MCF 10A (cell line): Measurements from ENCODE around the gene CD83. TPM values are rescaled to one million over a fixed set of nuclear protein-coding genes. Genes with fewer than 3 reads are reported as not detected.
"Not testable (repeated sequence)": the region's sequence is repeated elsewhere in the genome, so short reads cannot be mapped to it uniquely, and the experiment has no call there.

Experiments
- BruUV-seq: library from RNA; stranded (reverse); fragments of 400-500 nt; replicated peaks from 2 replicates; lab custom pipeline; 2021; lab: Mats Ljungman, UMichigan
- CTCF ChIA-PET: fragments of 300-600 bp; sonication (Branson Sonifier 250); formaldehyde crosslinking; extraction: SDS; loops from one replicate; lab custom pipeline; 2021; ENCODE audit warnings: antibody characterized with exemption, inconsistent platforms; lab: Yijun Ruan, JAX
- POLR2A ChIA-PET: fragments of 300-600, 350-650 bp; sonication (Branson Sonifier 250); formaldehyde crosslinking; extraction: SDS; loops from one replicate; lab custom pipeline; 2020; ENCODE audit warnings: antibody characterized with exemption, inconsistent platforms; lab: Yijun Ruan, JAX
- DNase-seq: peaks from one replicate; pipeline ENCODE4 v3.0.0-alpha.2; 2018; ENCODE audit not compliant: unreplicated experiment
- H3K27ac Mint-ChIP-seq: one replicate; pipeline ENCODE4 v1.8.0; 2022; ENCODE audit warnings: mild to moderate bottlenecking, low read depth, mixed read lengths; ENCODE audit not compliant: unreplicated experiment
- H3K27me3 Mint-ChIP-seq: one replicate; pipeline ENCODE4 v1.8.0; 2022; ENCODE audit warnings: mixed read lengths; ENCODE audit not compliant: insufficient read depth, unreplicated experiment
- H3K36me3 Mint-ChIP-seq: one replicate; pipeline ENCODE4 v1.8.0; 2022; ENCODE audit warnings: mild to moderate bottlenecking, moderate library complexity, mixed read lengths; ENCODE audit not compliant: insufficient read depth, unreplicated experiment
- H3K4me1 Mint-ChIP-seq: one replicate; pipeline ENCODE4 v1.8.0; 2022; ENCODE audit warnings: mixed read lengths; ENCODE audit not compliant: insufficient read depth, unreplicated experiment
- H3K4me3 Mint-ChIP-seq: one replicate; pipeline ENCODE4 v1.8.0; 2022; ENCODE audit warnings: mild to moderate bottlenecking, moderate library complexity, mixed read lengths; ENCODE audit not compliant: unreplicated experiment
- H3K9me3 Mint-ChIP-seq: one replicate; pipeline ENCODE4 v1.8.0; 2022; ENCODE audit warnings: mixed read lengths; ENCODE audit not compliant: unreplicated experiment
- intact Hi-C: fragments of 100-400 bp; cut with micrococcal nuclease; formaldehyde crosslinking; loops from 2 replicates; pipeline ENCODE4 v1.14.1; 2022
- total RNA-seq: library from RNA; stranded (reverse); gene quantifications from 2 replicates; pipeline ENCODE4 v1.2.3, GENCODE V29; 2022
- TF ChIP-seq, protein P1 (sequence below): fragments of 200-600 bp; IDR thresholded peaks from one replicate; pipeline ENCODE4 v1.8.0; 2022; ENCODE audit warnings: antibody characterized with exemption, mild to moderate bottlenecking; ENCODE audit not compliant: unreplicated experiment

The CD83 gene
- total RNA-seq, 1 experiment from 2014 or later = 1.7 TPM

DNA sequence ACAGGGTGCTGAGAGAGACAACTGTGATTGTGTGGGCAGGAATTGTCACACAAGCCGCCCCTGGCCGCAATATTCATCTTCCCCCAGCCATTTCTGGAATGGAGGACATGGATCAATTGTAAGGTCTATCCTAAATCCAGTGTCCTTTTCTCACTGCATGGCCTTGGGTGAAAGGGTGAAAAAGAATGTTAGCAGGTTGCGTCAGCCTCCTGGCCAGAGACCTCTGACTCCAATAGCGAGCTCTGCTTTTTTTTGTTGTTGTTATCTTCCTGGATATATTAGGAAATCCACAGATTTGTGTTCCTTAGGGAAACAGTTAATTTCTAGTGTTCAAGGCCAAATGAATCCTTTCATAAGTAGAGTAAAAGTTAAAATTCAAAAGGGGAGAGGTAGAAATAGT is 47.1 kb upstream of the CD83 start:
- Mint-ChIP-seq H3K27me3 (no peaks in the 10 kb centered on the region), H3K36me3 (no peaks in the 10 kb centered on the region), H3K27ac (no peak overlapping the region), H3K4me3 (no peak overlapping the region), H3K9me3 (no peaks in the 10 kb centered on the region), H3K4me1 (peaks cover 25% of the 10 kb centered on the region)
- no TSS peak for BruUV-seq
- intact Hi-C loops = no loop called here
- ChIA-PET CTCF (interaction anchor here (1.5 kb wide), 1 partner anchor 162 kb away, joined by 3 read pairs; no protein-coding TSS in a partner anchor), POLR2A (no interaction called here)
- DNase-seq = no peak
- TF ChIP-seq, protein P1, sequence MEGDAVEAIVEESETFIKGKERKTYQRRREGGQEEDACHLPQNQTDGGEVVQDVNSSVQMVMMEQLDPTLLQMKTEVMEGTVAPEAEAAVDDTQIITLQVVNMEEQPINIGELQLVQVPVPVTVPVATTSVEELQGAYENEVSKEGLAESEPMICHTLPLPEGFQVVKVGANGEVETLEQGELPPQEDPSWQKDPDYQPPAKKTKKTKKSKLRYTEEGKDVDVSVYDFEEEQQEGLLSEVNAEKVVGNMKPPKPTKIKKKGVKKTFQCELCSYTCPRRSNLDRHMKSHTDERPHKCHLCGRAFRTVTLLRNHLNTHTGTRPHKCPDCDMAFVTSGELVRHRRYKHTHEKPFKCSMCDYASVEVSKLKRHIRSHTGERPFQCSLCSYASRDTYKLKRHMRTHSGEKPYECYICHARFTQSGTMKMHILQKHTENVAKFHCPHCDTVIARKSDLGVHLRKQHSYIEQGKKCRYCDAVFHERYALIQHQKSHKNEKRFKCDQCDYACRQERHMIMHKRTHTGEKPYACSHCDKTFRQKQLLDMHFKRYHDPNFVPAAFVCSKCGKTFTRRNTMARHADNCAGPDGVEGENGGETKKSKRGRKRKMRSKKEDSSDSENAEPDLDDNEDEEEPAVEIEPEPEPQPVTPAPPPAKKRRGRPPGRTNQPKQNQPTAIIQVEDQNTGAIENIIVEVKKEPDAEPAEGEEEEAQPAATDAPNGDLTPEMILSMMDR = no peak

DNA sequence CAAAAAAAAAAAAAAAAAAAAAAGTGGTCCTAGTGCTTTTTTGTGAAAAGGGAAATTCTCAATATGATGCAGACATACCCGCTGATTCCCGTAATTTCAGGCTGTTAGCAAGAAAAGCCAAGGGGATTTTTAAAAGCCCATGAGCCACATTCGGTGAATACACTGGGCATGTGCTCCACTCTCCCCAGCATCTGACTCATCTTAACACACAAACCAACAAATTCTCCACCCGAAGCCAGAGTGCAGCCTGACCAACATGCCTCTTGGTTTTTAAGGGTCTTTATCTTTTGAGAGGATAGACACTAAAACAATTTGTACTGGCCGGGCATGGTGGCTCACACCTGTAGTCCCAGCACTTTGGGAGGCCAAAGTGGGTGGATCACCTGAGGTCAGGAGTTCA is 45.5 kb upstream of the CD83 start:
- H3K9me3 Mint-ChIP-seq = no peaks in the 10 kb centered on the region
- H3K4me1 Mint-ChIP-seq = peaks cover 19% of the 10 kb centered on the region
- no peak for DNase-seq
- H3K27ac Mint-ChIP-seq = no peak overlapping the region
- no TSS peak for BruUV-seq
- POLR2A ChIA-PET = no interaction called here
- no peak overlapping the region for H3K4me3 Mint-ChIP-seq
- intact Hi-C loops = no loop called here
- H3K36me3 Mint-ChIP-seq = no peaks in the 10 kb centered on the region
- CTCF ChIA-PET = interaction anchor here (0.6 kb wide), 3 partner anchors 22 to 286 kb away, joined by 3 to 7 read pairs (median 4); no protein-coding TSS in a partner anchor
- H3K27me3 Mint-ChIP-seq = no peaks in the 10 kb centered on the region
- TF ChIP-seq, protein P1 = no peak

DNA sequence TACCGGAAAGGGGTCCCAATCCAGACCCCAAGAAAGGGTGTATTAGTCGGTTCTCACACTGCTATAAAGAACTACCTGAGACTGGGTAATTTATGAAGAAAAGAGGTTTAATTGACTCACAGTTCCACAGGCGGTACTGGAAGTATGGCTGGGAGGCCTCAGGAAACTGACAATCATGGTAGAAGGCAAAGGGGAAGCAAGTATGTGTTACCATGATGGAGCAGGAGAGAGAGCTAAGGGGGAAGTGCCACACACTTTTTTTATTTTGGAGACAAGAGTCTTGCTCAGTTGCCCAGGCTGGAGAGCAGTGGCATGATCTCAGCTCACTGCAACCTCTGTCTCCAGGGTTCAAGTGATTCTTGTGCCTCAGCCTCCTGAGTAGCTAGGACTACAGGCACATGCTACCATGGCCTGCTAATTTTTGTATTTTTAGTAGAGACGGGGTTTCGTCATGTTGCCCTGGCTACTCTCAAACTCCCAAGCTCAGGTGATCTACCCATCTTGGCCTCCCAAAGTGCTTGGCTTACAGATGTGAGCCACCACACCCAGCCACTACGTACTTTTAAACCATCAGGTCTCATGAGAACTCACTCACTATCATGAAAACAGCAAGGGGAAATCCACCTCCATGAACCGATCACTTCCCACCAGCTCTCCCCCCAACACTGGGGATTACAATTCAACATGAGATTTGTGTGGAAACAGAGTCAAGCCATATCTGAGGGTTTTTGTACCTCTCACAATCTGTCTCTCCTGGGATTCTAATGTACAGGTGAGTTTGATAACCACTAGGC is 43.8 kb upstream of the CD83 start:
- H3K36me3 Mint-ChIP-seq, H3K9me3 Mint-ChIP-seq, H3K27me3 Mint-ChIP-seq, DNase-seq, H3K27ac Mint-ChIP-seq, H3K4me3 Mint-ChIP-seq, H3K4me1 Mint-ChIP-seq, BruUV-seq, CTCF ChIA-PET, intact Hi-C loops: not testable (repeated sequence)
- POLR2A ChIA-PET = interaction anchor here (1.4 kb wide), 1 partner anchor 19 kb away, joined by 5 read pairs; no protein-coding TSS in a partner anchor

DNA sequence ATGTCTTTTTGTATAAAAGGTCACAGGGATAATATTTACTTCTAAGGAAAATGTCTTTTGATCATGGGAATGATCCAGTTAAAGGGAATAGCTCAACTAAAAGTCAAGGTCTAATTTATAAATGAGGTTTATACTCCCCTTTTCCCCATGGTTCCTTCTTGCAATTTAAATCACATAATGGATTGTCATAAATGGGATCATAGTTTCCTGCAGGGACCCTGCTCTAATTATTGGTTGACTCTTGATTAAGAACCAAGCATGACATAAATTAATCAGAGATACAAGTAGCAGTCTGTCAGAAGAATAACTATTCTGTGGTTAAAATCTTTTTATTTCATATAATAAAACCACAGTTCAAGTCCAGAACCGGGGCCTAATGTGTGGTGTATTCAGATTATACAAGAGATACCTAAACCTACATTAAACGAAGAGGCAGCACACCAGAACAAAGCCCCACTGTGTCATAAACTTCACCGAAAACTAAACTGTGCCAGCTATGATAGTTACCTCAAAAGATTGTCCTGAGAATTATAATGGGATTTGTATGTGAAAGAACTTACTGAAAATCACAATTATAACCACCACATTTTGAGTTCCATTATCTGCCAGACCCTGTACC is 43.0 kb upstream of the CD83 start:
- H3K36me3 Mint-ChIP-seq = no peaks in the 10 kb centered on the region
- ChIA-PET CTCF (interaction anchor here (0.6 to 1.6 kb wide), 7 partner anchors 8 to 280 kb away, joined by 3 to 10 read pairs (median 4); no protein-coding TSS in a partner anchor), POLR2A (interaction anchor here (0.7 to 1.6 kb wide), 5 partner anchors 8 to 901 kb away, joined by 3 to 5 read pairs (median 3); no protein-coding TSS in a partner anchor)
- BruUV-seq = no TSS peak
- H3K4me3 Mint-ChIP-seq = peak overlapping the region; percentile 74
- DNase-seq = no peak
- peak overlapping the region; percentile 96 for H3K27ac Mint-ChIP-seq
- TF ChIP-seq, protein P1 = no peak
- no peaks in the 10 kb centered on the region for H3K9me3 Mint-ChIP-seq
- no peaks in the 10 kb centered on the region for H3K27me3 Mint-ChIP-seq
- intact Hi-C loops = no loop called here
- H3K4me1 Mint-ChIP-seq = peaks cover 13% of the 10 kb centered on the region
